Activated naive CD4-positive, alpha-beta T cell (primary cell): ENCODE results near the gene FAM174B.

Experiments used
- DNase-seq, 4 experiments: peaks; one replicate each; lab custom pipeline; 2025; lab: John Stamatoyannopoulos, UW

The FAM174B gene

DNA sequence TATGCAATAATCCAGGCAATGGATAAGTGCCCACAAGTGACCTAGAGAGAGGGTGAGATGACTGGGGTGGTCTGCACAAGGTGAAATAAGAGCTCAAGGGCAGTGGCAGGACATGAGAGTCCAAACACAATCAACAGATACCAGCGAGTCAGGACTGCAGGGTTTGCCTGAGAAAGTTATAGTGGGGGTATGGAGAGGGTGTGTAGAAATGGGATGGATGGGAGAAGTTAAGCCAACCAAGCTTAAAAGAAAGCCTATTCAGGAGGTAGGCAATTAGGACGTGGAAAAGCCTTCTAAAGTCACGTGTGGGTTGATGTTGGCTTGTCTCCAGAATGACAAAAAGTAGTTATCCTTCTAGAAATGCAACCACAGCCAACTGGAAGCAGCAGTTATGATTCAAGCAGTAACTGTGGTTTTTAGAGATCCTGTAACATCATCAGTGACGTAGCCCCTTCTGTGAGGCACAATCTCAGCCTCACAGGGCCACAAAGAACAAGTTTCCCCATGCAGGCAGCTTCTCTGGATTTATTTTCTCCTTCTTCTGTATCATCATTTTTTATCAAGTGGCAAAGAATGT, 56.1 kb downstream of the FAM174B start:
- no peak for DNase-seq

- DNase-seq = no peak
These were observed 58.0 kb downstream of the FAM174B start for GRCh38 chr15:92597548-92597947.

DNA sequence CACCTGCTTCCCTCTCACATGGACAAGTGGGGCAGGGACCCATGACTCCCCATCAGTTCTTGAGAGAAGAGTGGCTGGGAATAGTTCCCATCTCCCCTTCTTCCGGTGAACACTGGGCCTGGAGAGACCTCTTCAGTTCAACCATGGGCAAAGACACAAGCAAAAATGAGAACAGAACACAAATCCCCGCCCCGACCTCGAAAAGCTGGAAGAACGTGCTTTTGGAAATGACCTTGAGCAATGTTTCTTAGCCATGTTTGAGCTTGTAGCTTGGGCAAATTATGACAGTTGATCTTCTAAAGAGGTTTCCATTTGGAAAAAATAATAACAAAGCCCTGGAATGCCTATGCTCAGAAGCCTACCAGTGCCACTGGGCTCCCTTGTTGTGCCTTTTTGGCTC, 59.0 kb downstream of the FAM174B start:
- no peak for DNase-seq

- no peak for DNase-seq
These were observed 59.8 kb downstream of the FAM174B start for GRCh38 chr15:92595506-92596381.

- no peak for DNase-seq
These were observed 64.3 kb downstream of the FAM174B start for GRCh38 chr15:92591275-92591674.

DNA sequence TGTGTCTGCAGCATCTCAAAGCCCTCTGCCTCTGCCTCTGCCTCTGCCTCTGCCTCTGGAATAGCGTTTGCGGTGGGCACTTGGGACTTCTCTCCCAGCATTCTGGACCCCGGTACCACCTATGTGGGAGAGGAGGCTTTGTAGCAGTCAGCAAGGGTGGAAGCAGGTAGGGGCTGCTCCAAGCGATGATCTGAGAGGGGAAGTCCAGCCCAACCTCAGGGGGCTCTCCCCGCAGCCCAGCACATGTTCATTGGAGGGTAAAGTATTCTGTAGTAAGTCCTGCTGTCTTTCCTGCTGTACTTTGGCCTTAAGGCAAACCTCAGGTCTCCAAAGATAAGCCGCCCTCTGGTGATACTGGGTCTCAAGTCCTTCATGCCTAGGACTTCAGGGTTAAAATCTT, 68.6 kb downstream of the FAM174B start:
- DNase-seq = no peak

DNA sequence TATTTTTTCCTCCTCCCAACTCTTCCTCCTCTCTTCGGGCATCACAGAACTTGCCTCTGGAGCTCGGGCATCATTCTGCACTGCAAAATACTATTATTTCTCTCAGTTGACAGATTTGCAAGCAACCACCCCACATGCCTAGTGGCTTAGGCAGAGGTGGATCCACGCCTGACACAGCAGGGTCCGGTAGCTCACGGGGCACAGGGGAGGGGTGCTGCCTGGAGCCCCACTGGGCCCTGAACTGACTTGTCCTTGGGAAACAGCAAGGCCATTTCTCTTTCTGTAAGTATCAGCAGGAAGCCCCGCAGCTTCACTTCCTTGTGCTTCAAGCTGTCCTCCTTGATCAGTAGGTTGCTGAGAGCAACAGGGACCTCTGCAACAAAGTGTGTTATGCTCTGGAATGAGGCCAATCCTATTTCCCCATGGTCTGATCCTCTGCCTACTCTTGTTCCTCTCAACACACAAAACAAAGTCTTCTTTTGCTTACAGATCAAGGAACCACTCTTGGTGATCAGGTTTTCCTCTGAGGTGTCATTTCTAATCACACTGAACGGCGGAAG, 69.1 kb downstream of the FAM174B start:
- no peak for DNase-seq

DNA sequence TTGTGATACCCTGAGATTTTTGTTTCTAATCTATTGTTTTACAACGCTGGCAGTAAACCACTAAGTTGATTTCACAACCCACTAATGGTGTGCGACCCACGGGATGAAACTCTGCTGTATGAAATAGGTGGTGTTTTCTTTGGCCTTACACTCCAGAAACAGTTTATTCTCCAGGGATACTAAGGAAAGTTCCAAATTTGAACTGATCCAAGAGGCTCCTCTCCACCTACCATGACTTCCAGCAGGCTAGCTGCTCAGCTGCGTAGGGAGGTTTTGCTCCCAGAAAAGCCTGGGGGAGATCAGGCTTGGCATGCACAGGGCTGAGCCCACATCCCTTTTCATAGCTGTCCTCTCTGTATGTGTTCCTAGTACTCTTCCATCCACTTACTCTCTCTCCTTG, 71.5 kb downstream of the FAM174B start:
- DNase-seq = no peak

- no peak for DNase-seq
These were observed 72.2 kb downstream of the FAM174B start for GRCh38 chr15:92583096-92584034.

DNA sequence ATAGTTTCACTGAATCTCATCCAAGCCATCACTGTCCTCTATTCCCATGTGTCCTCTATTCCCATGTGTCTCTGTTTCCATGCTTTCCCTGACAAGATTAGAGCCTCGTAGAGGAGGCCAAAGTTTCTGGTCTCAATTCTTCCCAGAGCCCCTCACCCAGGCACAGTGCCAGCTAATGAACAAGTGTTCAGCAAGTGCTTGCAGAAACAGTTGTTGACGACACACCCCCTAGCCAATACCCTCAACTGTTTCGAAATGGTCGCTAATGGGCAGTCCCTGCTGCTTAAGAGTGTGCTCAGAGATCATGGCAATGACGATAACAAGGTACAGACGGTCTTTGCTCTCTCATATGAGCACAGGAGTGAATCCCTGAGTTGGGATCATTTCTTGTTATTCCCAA, 73.4 kb downstream of the FAM174B start:
- no peak for DNase-seq

- DNase-seq = no peak
These were observed 74.6 kb downstream of the FAM174B start for GRCh38 chr15:92580933-92581445.

DNA sequence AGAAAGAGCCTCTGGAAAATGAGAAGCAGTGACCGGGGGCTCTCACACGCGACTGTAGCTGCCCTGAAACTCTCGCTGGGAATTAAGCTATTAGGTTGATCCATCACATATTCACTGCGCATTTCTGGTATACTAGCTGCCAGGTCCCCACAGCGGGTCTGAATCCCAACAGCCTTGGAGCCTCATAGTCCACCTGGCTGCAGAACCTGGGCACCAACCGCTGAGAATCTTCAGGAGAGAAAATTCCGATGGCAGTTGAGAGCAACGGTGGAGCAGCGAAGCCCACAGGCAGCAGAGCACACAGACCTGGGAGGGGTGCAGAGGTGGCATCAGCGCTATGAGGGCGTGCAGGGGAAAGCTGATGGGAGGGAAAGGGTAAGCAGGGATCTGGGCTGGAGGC, 75.1 kb downstream of the FAM174B start:
- no peak for DNase-seq

- no peak for DNase-seq
These were observed 75.6 kb downstream of the FAM174B start for GRCh38 chr15:92579931-92580470.

- no peak for DNase-seq
These were observed 76.1 kb downstream of the FAM174B start for GRCh38 chr15:92579486-92579885.

- DNase-seq = no peak
These were observed 77.3 kb downstream of the FAM174B start for GRCh38 chr15:92578096-92578835.

DNA sequence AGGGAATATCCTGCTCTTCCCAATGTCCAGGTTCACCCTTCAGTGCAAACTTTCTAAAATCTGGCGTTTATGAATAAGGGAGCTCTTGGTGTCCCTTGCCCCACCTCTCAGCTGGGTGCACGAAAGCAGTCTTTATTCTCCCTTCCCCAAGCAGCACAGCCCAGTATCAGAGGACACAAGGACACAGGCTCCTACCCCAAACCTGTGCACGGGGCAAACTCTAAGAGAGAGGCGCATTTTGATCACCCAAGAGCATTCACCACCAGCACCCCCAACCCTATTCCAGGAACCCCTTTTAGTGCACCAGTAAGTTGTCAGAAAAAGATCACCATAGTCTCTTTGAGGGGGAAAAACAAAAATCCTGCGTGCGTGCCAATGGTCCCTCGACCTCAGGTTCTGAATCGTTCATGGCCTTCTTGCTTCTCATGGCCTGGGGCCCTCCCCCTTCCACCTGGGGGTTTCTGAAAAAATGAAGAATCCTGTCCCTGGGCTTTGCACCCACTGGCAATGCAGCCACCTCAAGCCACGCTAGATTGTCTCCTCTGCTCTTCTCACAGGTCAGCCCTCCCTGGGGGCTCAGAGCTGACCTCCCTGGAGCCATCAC, 78.9 kb downstream of the FAM174B start:
- DNase-seq = no peak

- DNase-seq = no peak
These were observed 81.0 kb downstream of the FAM174B start for GRCh38 chr15:92574566-92574965.

DNA sequence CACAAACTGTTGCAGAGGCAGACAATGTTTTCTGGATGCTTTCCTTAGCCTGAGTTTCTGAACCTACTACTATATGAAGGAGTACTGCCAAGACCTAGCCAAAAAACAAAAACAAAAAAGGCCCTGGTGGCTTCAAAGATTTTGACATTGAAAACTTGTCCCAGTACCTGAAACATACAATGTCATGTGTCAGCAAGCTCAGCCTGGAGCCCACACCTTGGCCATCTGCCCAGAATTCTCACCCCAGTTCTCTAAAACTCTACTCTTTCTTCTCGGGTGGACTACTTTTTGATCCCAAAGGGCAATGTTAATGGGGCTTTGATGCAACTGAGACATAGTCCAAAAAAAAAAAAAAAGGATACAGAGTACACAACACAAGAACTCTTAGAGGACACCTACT, 81.4 kb downstream of the FAM174B start:
- DNase-seq = no peak

GRCh38 chr15:92571824-92572223, 83.8 kb downstream of the FAM174B start:
- no peak for DNase-seq

DNA sequence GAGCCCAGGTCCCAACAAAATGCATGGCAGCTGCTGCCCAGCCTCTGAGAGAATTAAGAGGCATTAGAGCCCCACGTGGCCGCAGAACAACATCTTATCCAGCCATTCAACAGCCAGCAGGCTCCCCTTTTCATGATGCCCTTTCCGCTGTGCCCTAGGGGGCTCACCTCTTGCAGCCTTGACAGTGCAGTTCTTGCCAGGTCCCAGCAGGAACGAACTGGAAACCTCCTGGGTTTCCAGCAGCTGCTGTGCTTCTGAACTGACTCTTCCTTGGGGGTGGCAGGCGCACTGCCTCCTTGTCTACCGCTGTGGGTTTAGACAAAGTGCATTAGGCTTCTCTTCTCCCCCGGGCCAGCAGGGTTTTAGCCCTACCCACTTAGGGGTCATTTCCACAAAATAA, 85.2 kb downstream of the FAM174B start:
- DNase-seq = no peak

- no peak for DNase-seq
These were observed 85.8 kb downstream of the FAM174B start for GRCh38 chr15:92569778-92570177.
